H9 (cell line): ENCODE results near the gene HMX1. TPM values are rescaled to one million over a fixed set of nuclear protein-coding genes. Genes with fewer than 3 reads are reported as not detected.

Experiments
- DNase-seq: peaks from one replicate; pipeline ENCODE4 v3.0.0-alpha.2; 2017
- H2AFZ ChIP-seq: one replicate; pipeline ENCODE4 v1.6.1; 2013; ENCODE audit warnings: mild to moderate bottlenecking, low read length, control low read depth, moderate library complexity
- H2AK5ac ChIP-seq: 2 replicates; pipeline ENCODE4 v1.6.1; 2013; ENCODE audit warnings: low read length, control low read depth, mixed read lengths; ENCODE audit not compliant: insufficient read length
- H2BK120ac ChIP-seq: one replicate; pipeline ENCODE4 v1.6.1; 2013; ENCODE audit warnings: low read depth, mild to moderate bottlenecking, low read length, control low read depth, inconsistent platforms; ENCODE audit not compliant: poor library complexity, severe bottlenecking
- H2BK12ac ChIP-seq: 2 replicates; pipeline ENCODE4 v1.6.1; 2013; ENCODE audit warnings: low read length, control low read depth, mixed read lengths, low read depth; ENCODE audit not compliant: insufficient read length
- H2BK15ac ChIP-seq: 2 replicates; pipeline ENCODE4 v1.6.1; 2013; ENCODE audit warnings: low read depth, low read length, control low read depth
- H2BK20ac ChIP-seq: one replicate; pipeline ENCODE4 v1.6.1; 2013; ENCODE audit warnings: low read depth, mild to moderate bottlenecking, low read length, control low read depth, inconsistent platforms; ENCODE audit not compliant: poor library complexity, severe bottlenecking
- H2BK5ac ChIP-seq: 2 replicates; pipeline ENCODE4 v1.6.1; 2013; ENCODE audit warnings: low read length, control low read depth, mixed read lengths; ENCODE audit not compliant: insufficient read length
- H3K14ac ChIP-seq: 2 replicates; pipeline ENCODE4 v1.6.1; 2013; ENCODE audit warnings: low read length, control low read depth; ENCODE audit not compliant: insufficient read depth
- H3K18ac ChIP-seq: 2 replicates; pipeline ENCODE4 v1.6.1; 2013; ENCODE audit warnings: low read depth, mild to moderate bottlenecking, mixed read lengths, low read length, control low read depth; ENCODE audit not compliant: insufficient read length
- H3K23ac ChIP-seq: 2 replicates; pipeline ENCODE4 v1.6.1; 2013; ENCODE audit warnings: low read length, control low read depth, mixed read lengths, low read depth; ENCODE audit not compliant: insufficient read length
- H3K23me2 ChIP-seq: 2 replicates; pipeline ENCODE4 v1.6.1; 2013; ENCODE audit warnings: low read depth, mild to moderate bottlenecking, mixed read lengths, low read length, control low read depth; ENCODE audit not compliant: insufficient read length, poor library complexity, severe bottlenecking
- H3K27ac ChIP-seq: 2 replicates; pipeline ENCODE4 v1.5.1; 2013; ENCODE audit warnings: low read length, control low read depth, mixed read lengths, low read depth; ENCODE audit not compliant: insufficient read length
- H3K27me3 ChIP-seq: 2 replicates; pipeline ENCODE4 v1.6.1; 2013; ENCODE audit warnings: low read length, control low read depth, inconsistent platforms; ENCODE audit not compliant: insufficient read depth
- H3K4ac ChIP-seq: 2 replicates; pipeline ENCODE4 v1.6.1; 2013; ENCODE audit warnings: low read depth, mild to moderate bottlenecking, control low read depth, inconsistent platforms, low read length, moderate library complexity
- H3K4me1 ChIP-seq: 2 replicates; pipeline ENCODE4 v1.6.1; 2013; ENCODE audit warnings: low read length, control low read depth, inconsistent platforms; ENCODE audit not compliant: insufficient read depth
- H3K4me2 ChIP-seq: 2 replicates; pipeline ENCODE4 v1.6.1; 2013; ENCODE audit warnings: low read length, control low read depth, mixed read lengths; ENCODE audit not compliant: insufficient read length, insufficient read depth
- H3K56ac ChIP-seq: 2 replicates; pipeline ENCODE4 v1.6.1; 2013; ENCODE audit warnings: low read depth, mild to moderate bottlenecking, mixed read lengths, low read length, control low read depth; ENCODE audit not compliant: insufficient read length
- H3K79me1 ChIP-seq: 2 replicates; pipeline ENCODE4 v1.6.1; 2013; ENCODE audit warnings: low read depth, mild to moderate bottlenecking, moderate library complexity, low read length, control low read depth, inconsistent platforms; ENCODE audit not compliant: insufficient read depth, poor library complexity, severe bottlenecking
- H3K79me2 ChIP-seq: 2 replicates; pipeline ENCODE4 v1.6.1; 2013; ENCODE audit warnings: low read length, control low read depth, inconsistent platforms; ENCODE audit not compliant: insufficient read depth
- H3K9ac ChIP-seq: 2 replicates; pipeline ENCODE4 v1.6.1; 2013; ENCODE audit warnings: low read length, control low read depth, mixed read lengths; ENCODE audit not compliant: insufficient read length; ENCODE audit errors: extremely low read depth
- H3K9me3 ChIP-seq: one replicate; pipeline ENCODE4 v1.6.1; 2013; ENCODE audit warnings: low read depth, low read length, inconsistent platforms; ENCODE audit not compliant: control insufficient read depth
- H3T11ph ChIP-seq: one replicate; pipeline ENCODE4 v1.6.1; 2013; ENCODE audit warnings: mild to moderate bottlenecking, low read length, control low read depth, inconsistent platforms
- H4K20me1 ChIP-seq: one replicate; pipeline ENCODE4 v1.6.1; 2013; ENCODE audit not compliant: control insufficient read depth, insufficient read length, insufficient read depth
- H4K5ac ChIP-seq: 2 replicates; pipeline ENCODE4 v1.6.1; 2013; ENCODE audit warnings: low read depth, mild to moderate bottlenecking, mixed read lengths, low read length, control low read depth; ENCODE audit not compliant: insufficient read length
- H4K8ac ChIP-seq: replicated peaks from 2 replicates; pipeline ENCODE4 v1.6.1; 2013; ENCODE audit warnings: low read length, control low read depth, mixed read lengths, low read depth; ENCODE audit not compliant: insufficient read length
- H4K91ac ChIP-seq: 2 replicates; pipeline ENCODE4 v1.6.1; 2013; ENCODE audit warnings: low read depth, mild to moderate bottlenecking, moderate library complexity, mixed read lengths, low read length, control low read depth; ENCODE audit not compliant: insufficient read length
- H3K27ac Mint-ChIP-seq, 3 experiments: 2 replicates in 2 of 3; 3 replicates in 1 of 3; pipeline ENCODE4 v1.8.0; 2020 to 2021; ENCODE audit warnings: mixed read lengths in 3 of 3, mild to moderate bottlenecking in 1 of 3, moderate library complexity in 1 of 3
- H3K27me3 Mint-ChIP-seq: 2 replicates; pipeline ENCODE4 v1.8.0; 2021; ENCODE audit warnings: low read depth, mild to moderate bottlenecking, moderate library complexity, mixed read lengths
- H3K36me3 Mint-ChIP-seq, 3 experiments: 2 replicates in 2 of 3; 3 replicates in 1 of 3; pipeline ENCODE4 v1.8.0; 2020 to 2021; ENCODE audit warnings: low read depth in 3 of 3, mixed read lengths in 3 of 3; ENCODE audit not compliant: insufficient read depth in 1 of 3
- H3K4me1 Mint-ChIP-seq, 2 experiments: 2 replicates each; pipeline ENCODE4 v1.8.0; 2020; ENCODE audit warnings: mixed read lengths in 2 of 2
- H3K4me3 Mint-ChIP-seq, 2 experiments: 2 replicates in 1 of 2; 3 replicates in 1 of 2; pipeline ENCODE4 v1.8.0; 2020 to 2021; ENCODE audit warnings: mild to moderate bottlenecking in 2 of 2, mixed read lengths in 2 of 2, moderate library complexity in 1 of 2
- H3K9me3 Mint-ChIP-seq, 2 experiments: 2 replicates in 1 of 2; 3 replicates in 1 of 2; pipeline ENCODE4 v1.8.0; 2020; ENCODE audit warnings: mild to moderate bottlenecking in 2 of 2, mixed read lengths in 2 of 2, moderate library complexity in 1 of 2
- WGBS: extraction: QIAGEN DNeasy Blood & Tissue Kit; methylation state at CpG from one replicate; pipeline ENCODE4 v1.1.7; 2013; ENCODE audit warnings: missing lambda C conversion rate, low lambda C conversion rate, mixed read lengths; ENCODE audit not compliant: insufficient read length; ENCODE audit errors: extremely low coverage; 5-methylcytosine and 5-hydroxymethylcytosine counted together
- total RNA-seq: library from RNA; stranded (reverse); gene quantifications from 2 replicates; pipeline ENCODE4 v1.2.1, GENCODE V29; 2021
- TF ChIP-seq, protein P1 (sequence below): fragments of 200-600 bp; sonication (generic); conservative IDR thresholded peaks from 3 replicates; pipeline ENCODE4 v1.8.0; 2021; ENCODE audit warnings: antibody characterized with exemption, mild to moderate bottlenecking

The HMX1 gene
- total RNA-seq, 1 experiment from 2014 or later, result 0.26 TPM

DNA sequence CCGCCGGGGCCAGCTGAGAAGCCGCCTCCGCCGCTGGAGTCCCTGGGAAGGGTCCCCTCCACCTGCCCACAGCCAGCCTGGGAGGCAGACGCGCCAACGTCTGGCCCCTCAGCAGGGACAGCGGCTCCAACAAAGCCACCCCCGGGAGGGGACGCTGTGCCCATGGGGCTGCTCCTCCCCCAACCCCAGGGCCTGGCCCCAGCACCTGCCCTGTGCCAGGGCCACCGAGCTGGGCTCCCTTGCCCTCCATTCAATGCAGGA is 6.1 kb upstream of the HMX1 start:
- peaks cover 97% of the 10 kb centered on the region for H3K27me3 Mint-ChIP-seq
- H3K27me3 ChIP-seq, result peaks cover 78% of the 10 kb centered on the region

More for the DNA sequence above, 6.1 kb upstream of the HMX1 start:
- no peak overlapping the region for H4K5ac ChIP-seq
- WGBS, result no CpG with 5 or more reads among the region's 12 CpGs
- H2BK5ac ChIP-seq, result no peak overlapping the region
- no peak for DNase-seq
- no peak overlapping the region for H3K23ac ChIP-seq
- H3K56ac ChIP-seq, result no peak overlapping the region
- no peak overlapping the region for H2BK120ac ChIP-seq
- H2BK20ac ChIP-seq, result no peak overlapping the region
- TF ChIP-seq, protein P1, sequence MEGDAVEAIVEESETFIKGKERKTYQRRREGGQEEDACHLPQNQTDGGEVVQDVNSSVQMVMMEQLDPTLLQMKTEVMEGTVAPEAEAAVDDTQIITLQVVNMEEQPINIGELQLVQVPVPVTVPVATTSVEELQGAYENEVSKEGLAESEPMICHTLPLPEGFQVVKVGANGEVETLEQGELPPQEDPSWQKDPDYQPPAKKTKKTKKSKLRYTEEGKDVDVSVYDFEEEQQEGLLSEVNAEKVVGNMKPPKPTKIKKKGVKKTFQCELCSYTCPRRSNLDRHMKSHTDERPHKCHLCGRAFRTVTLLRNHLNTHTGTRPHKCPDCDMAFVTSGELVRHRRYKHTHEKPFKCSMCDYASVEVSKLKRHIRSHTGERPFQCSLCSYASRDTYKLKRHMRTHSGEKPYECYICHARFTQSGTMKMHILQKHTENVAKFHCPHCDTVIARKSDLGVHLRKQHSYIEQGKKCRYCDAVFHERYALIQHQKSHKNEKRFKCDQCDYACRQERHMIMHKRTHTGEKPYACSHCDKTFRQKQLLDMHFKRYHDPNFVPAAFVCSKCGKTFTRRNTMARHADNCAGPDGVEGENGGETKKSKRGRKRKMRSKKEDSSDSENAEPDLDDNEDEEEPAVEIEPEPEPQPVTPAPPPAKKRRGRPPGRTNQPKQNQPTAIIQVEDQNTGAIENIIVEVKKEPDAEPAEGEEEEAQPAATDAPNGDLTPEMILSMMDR, result no peak
- no peaks in the 10 kb centered on the region for H3K79me1 ChIP-seq
- no peak overlapping the region for H2AFZ ChIP-seq
- no peak overlapping the region for H3K27ac Mint-ChIP-seq
- H2AK5ac ChIP-seq, result no peak overlapping the region
- no peak overlapping the region for H4K91ac ChIP-seq
- H3K23me2 ChIP-seq, result no peaks in the 10 kb centered on the region
- no peaks in the 10 kb centered on the region for H3K4me1 ChIP-seq
- no peaks in the 10 kb centered on the region; a peak in 1 of 7 replicates for H3K36me3 Mint-ChIP-seq
- H3K9ac ChIP-seq, result no peak overlapping the region
- no peak overlapping the region for H3K27ac ChIP-seq
- no peak overlapping the region for H3K4me3 Mint-ChIP-seq
- H3K9me3 Mint-ChIP-seq, result peaks cover 2 to 11% of the 10 kb centered on the region in 2 experiments; a peak in 3 of 5 replicates
- H4K20me1 ChIP-seq, result no peaks in the 10 kb centered on the region
- no peaks in the 10 kb centered on the region for H3K9me3 ChIP-seq
- no peak overlapping the region for H2BK12ac ChIP-seq
- H3T11ph ChIP-seq, result no peak overlapping the region
- no peak overlapping the region for H3K4ac ChIP-seq
- no peak overlapping the region for H3K14ac ChIP-seq
- peak overlapping the region; percentile 68 for H3K4me2 ChIP-seq
- no peak overlapping the region for H4K8ac ChIP-seq
- no peak overlapping the region for H2BK15ac ChIP-seq
- no peaks in the 10 kb centered on the region for H3K79me2 ChIP-seq
- no peak overlapping the region for H3K18ac ChIP-seq
- H3K4me1 Mint-ChIP-seq, result peaks cover 9 to 33% of the 10 kb centered on the region in 2 experiments; a peak in 3 of 4 replicates
